Activated CD8-positive, alpha-beta memory T cell treated with anti-CD3 and anti-CD28 coated beads, Interleukin-2, amount 50 U/mL, for 1 hour (primary cell): ENCODE measurements around the gene DHX58.

Source experiments
- DNase-seq: peaks from one replicate; pipeline ENCODE4 v3.0.0-alpha.2; 2020; ENCODE audit errors: extremely low read depth

Gene DHX58

GRCh38 chr17:42110301-42111264 lies 1.9 kb downstream of the DHX58 start:
- no peak for DNase-seq

GRCh38 chr17:42109086-42109485 lies 3.4 kb downstream of the DHX58 start:
- no peak for DNase-seq

GRCh38 chr17:42107597-42108576 lies 4.6 kb downstream of the DHX58 start:
- peak; percentile 67 for DNase-seq

DNA sequence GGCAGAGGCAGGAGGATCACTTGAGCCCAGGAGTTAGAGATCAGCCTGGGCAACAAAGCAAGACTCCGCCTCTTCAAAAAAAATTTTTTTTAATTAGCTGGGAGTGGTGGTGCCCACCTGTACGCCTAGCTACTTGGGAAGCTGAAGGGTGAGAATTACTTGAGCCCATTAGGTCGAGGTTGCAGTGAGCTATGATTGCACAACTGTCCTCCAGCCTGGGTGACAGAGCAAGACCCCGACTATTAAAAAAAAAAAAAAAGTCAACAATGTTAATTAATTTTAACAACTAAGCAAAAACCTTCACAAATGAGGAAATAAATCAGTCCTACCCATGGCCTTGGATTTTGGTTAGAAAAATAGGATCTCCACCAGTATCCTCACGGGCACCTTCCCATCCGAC lies 5.4 kb downstream of the DHX58 start:
- DNase-seq: no peak

DNA sequence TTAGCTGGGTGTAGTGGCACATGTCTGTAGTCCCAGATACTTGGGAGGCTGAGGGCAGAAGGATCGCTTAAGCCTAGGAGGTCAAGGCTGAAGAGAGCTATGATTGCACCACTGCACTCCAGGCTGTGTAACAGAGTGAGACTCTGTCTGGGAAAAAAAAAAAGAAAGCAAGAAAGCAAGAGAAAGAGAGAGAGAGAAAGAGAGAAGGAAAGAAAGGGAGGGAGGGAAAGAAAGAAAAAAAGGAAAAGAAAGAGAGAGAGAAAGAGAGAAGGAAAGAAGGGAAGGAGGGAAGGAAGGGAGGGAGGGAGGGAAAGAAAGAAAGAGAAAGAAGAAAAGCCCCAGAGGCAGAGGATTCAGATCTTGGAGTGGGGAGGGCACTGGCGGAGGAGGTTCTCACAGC lies 6.5 kb downstream of the DHX58 start:
- no peak for DNase-seq

- no peak for DNase-seq
Measured at GRCh38 chr17:42104264-42104663, 8.2 kb downstream of the DHX58 start.

DNA sequence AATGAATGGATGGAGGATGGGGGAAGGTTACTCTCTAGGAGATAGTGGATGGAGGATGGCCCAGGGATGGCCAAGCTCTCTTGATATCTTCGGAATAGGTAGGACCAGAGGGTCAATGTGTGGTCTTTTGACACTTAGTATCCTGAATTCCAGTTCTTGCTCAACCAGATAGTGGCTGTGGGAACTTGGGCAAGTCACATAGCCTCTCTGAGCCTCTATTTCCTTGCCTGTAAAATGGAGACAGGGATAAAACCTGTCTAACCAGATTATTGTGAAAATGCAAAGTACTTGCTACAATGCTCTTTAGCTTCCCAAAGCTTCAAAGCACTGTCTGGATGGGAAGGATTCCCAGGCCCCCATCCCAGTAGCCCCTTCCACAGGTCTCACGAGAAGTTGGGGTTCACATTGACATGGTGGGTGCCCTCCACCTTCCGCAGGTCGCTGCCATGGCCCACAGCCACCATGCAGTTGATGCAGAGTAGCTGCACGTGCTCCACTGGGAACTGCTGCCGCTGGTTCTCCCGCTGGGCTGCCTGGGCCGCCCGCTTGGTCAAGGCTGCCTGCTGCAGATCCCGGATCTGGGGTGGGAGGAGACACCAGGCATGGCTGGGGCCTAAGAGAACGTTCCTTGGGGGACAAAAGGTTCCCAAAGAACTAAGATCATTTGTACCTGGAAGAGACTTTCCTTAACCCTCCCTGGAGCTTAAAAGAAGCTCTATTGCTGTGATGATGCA lies 9.1 kb downstream of the DHX58 start:
- DNase-seq: no peak

GRCh38 chr17:42101513-42102292 lies 10.8 kb downstream of the DHX58 start:
- DNase-seq: no peak

GRCh38 chr17:42098730-42099399 lies 13.6 kb downstream of the DHX58 start:
- DNase-seq: no peak

GRCh38 chr17:42097691-42098631 lies 14.6 kb downstream of the DHX58 start, which contains the start of gene ZNF385C:
TSS of gene ZNF385C (minus strand) at chr17:42098473. CDS start at chr17:42063056, 35,417 bp downstream.
- no peak for DNase-seq

DNA sequence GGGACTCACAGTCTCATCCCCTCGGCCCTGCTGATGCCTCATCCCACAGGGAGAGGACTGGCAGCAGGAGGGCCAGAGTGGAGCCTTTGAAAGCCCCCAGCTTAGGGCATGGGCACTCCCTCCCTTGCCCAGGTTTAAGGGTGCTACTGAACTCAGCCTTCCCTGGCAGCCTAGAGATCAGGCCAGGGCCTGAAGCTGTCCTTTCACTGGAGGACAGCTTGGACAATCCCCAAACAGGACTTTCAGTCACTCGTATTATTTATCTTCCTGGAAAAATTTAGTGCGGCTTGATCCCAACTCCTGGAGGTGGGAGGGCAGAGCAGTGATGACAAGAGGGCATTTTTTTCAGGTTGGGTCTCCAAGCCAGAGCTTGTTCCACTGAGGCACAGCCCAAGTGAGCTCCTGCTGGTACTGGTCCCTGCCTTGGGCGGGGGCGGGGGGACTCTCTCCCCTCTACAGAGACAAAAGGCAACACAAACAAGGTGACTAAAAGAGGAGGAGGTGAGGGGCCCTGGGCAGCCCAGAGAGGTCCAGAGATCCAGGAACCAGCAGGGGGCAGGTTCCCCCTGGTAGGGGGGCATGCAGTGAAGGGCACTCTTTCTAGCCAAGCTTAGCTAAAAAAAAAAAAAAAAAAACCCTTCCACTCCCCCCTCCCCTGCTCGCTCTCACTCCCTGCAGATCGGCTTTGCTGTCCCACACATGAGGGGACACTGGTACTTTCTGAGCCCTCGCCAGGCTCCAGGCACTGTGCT lies 16.0 kb downstream of the DHX58 start:
- DNase-seq: no peak

GRCh38 chr17:42094375-42095069 lies 18.0 kb downstream of the DHX58 start:
- no peak for DNase-seq

DNA sequence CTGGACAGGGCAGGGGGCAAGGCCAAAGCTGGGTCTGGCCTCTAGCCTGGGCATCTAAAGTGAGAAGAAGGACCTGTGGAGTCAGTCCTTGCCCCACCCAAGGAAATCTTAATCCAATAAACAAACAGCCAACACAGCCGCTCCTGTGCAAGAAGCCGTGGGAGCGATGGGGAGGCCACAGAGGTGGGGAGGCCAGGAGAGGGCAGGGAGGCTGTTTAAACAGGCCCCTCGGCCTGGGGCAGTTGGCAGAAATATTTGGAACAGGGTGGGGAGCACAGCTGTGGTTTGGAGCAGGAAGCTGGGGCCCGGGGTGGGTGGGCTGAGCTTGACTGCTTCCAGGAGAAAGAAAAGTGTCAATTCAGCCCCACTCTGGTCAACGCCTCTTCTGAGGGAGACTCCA lies 19.6 kb downstream of the DHX58 start:
- DNase-seq: no peak

GRCh38 chr17:42090964-42091790 lies 21.3 kb downstream of the DHX58 start:
- no peak for DNase-seq

- no peak for DNase-seq
Measured at GRCh38 chr17:42088736-42089135, 23.8 kb downstream of the DHX58 start.

DNA sequence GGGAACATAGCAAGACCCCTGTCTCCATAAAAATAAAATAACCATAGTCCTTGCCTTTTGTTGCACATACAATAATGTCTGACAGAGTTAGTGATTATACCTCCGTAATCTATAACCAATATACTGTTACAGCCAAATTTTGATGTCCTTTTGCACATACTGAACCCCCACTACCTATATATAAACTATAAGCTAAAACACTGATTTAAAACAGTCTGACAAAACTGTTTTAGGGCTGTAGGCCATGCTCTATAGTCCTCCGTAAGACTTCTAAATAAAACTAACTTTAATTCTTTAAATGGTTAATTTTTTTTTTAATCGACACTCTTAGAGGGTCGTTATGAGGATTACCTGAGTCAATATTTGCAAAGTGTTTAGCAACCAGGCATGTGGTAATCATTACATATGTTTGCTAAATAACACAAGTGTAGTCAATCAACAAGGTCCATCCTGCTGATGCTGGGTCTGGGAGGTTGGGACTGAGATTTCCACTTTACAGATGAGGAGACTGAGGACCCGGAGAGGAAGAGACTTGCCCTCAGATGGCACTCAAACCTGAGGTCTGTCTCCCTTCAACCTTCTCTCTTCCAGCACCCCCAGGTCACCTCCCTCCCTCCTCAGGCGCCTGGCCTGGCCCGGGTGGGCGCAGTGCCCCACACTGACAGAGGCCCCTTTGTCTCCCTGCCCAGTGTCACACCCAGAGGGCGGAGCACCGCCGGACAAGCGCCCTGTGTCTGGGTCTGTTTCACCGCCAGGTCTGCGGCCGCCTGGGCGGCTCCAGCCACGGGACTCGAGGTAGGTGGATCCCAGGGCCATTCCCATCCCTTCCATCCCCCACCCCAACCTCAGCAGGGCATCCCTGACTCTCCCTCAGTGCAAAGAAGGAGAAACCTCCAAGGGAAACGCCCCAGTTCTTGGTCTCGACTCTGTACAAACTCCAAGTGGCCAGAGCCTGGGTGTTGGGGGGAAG lies 24.5 kb downstream of the DHX58 start:
- no peak for DNase-seq
